Activated CD4-positive, alpha-beta T cell treated with anti-CD3 and anti-CD28 coated beads, Interleukin-2, Interleukin-6, amounts not matched to agents 100 ng/mL and 50 ng/mL, durations not matched to agents 16 hours and 8 hours (primary cell): Measurements from ENCODE around the gene DDX20.

Experiments used
- DNase-seq: peaks from one replicate; pipeline ENCODE4 v3.0.0-alpha.2; 2020

Gene DDX20, protein sequence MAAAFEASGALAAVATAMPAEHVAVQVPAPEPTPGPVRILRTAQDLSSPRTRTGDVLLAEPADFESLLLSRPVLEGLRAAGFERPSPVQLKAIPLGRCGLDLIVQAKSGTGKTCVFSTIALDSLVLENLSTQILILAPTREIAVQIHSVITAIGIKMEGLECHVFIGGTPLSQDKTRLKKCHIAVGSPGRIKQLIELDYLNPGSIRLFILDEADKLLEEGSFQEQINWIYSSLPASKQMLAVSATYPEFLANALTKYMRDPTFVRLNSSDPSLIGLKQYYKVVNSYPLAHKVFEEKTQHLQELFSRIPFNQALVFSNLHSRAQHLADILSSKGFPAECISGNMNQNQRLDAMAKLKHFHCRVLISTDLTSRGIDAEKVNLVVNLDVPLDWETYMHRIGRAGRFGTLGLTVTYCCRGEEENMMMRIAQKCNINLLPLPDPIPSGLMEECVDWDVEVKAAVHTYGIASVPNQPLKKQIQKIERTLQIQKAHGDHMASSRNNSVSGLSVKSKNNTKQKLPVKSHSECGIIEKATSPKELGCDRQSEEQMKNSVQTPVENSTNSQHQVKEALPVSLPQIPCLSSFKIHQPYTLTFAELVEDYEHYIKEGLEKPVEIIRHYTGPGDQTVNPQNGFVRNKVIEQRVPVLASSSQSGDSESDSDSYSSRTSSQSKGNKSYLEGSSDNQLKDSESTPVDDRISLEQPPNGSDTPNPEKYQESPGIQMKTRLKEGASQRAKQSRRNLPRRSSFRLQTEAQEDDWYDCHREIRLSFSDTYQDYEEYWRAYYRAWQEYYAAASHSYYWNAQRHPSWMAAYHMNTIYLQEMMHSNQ

DNA sequence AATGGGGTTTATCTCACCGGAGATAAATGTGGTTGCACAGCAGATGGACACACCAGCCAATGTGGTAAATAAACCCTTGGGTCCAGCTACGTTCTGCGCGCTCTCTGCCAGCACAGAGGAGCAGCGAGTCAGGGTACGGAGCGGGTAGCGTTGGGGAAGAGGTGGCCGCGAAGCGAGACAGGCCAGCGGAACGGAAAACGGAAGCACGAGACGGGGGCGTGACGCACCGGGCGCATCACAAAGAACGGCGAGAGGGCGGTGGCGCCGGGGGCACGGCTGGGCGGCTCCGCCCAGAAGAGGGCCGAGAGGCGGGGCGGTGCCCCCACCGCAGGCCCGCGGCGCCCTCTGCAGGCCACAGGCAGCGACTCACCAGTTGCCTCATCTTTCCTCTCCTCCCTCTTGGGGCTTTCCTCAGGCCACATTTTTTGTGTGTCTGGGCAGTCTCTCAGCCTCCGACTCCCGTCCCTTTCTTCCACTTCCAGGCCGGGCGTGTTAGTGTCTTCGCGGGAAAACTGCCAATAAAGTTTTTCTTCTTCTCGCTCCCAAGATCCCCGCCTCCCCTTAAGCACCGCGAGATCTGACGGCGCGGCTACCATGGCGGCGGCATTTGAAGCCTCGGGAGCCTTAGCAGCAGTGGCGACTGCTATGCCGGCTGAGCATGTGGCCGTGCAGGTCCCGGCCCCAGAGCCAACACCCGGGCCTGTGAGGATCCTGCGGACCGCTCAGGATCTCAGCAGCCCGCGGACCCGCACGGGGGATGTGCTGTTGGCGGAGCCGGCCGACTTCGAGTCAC is at the start of gene DDX20:
TSS of gene DDX20 (plus strand) at position 571 of the 793 bp plus-strand sequence. CDS start at position 595, 24 bp downstream.
- peak; percentile 94 for DNase-seq

DNA sequence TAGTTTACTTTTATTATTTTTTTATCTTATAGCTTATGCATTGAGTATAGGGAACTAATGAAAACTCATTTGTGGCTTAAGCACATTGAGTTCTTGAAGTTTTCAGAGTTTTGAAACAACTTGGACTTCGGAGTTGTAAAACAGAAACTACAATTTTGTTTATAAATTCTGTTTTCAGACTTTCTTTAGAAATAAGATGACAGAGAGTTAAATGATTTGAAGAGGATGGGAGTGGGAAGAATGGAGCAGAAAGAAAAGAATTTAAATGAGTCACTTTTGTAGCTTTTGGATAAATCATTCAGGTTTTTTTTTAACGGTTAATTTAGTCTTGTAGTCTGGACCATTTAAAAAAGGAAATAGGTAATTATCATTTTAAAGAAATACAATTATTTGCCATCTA is 48.8 kb upstream of the DDX20 start:
- DNase-seq = no peak

DNA sequence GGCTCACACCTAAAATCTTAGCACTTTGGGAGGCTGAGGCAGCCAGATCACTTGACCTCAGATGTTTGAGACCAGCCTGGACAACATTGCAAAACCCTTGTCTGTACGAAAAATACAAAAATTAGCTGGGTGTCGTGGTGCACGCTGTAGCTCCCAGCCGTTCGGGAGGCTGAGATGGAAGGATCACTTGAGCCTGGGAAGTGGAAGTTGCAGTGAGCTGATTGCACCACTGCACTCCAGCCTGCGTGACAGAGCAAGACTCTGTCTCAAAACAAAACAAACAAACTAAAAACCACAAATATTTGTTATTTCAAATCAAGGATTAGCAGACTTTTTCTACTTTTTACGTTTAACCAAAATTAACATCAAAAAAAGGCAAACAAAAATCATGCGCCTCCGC is 47.8 kb upstream of the DDX20 start:
- no peak for DNase-seq

DNA sequence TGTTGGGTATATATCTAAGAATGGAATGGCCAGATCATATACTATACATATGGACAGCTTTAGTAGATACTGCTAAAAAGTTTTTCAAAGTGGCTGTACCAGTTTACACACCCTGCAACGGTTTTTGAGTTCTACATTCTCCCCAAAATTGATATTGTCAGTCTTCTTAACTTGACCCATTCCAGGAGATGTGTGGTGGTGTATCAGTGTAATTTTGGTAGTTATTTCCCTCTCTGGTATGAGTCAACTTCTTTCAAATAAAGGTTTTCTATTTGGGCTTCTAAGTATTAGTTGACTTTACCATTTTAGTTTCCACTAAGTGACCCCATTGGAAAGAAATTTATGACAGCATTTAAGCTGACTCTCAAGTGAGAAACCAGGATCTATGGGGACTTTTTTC is 45.7 kb upstream of the DDX20 start:
- DNase-seq = peak; percentile 47

DNA sequence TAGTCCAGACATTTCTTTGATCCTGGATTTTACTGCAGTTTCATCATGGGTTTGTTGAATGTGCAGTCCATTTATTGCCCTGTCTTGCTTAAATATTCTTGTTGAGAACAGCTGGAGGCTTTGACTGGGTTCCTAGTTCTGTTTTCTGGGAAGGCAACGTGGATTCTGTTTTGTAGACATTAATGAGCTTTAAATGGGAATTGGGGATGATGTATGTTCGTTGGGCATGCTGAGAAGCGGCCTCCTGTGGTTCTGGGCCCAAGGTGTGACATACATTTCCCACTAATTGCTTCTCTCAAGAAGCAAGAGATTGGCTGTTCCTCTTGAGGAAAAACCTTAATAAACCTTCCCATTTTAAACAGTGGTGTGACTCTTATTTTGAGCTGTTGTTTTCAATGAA is 39.4 kb upstream of the DDX20 start:
- no peak for DNase-seq

DNA sequence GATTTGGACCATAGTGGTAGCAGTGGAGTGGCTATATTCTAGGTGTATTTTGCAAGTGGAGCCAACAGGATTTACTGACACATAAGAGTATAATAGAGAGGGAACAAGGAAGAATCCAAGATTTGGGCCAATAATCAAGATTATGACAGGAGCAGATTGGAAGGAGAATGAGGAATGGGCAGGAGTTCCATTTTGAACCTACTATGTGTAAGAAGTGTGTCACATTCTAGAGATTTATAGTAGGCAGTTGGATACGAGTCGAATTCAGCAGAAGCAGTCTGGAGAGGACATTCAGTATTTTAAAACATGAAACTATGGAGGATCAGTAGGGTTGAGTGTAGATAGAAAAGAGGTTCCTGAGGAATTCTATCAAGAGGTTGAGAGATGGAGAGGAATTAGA is 38.3 kb upstream of the DDX20 start:
- no peak for DNase-seq

DNA sequence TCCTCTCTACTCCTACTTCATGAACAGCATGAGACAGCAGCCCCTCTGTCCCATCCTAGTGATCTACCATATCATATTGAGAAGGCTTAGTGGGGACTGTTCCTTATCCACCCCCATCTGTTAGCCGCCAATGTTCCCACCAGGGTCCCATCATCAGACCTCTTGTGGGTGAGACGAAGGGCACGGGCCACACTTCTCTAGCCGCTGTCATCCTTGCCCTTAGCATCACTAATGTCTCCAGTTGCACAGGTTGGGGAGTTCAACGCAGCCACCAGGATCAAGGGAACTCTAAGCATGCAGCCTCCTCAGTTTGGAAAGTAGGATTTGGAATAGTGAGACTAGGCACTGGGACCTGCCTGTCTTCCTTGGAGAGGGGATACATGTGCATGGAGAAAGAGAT is 36.6 kb upstream of the DDX20 start:
- DNase-seq = no peak

DNA sequence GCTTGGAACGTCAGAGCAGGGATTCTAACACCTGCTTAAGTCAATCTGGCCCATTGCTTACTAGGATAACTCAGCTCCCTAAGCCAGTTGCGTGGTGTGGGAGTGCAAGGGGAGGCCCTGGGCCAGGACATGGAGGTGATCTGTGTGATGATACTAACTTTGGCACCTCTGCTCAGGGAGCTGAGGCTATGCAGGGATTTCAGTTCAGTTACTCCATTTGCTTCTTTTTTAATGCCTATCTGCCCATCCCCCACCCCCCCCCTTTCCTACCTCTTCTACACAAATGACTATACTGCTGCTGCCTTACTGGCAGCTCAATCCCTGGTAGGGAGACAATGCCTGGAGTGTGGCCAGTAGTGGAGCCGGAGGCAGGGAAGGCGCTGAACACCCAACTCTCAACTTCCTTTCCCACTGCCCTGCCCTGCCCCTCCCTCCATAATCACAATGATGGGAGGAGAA is 36.0 kb upstream of the DDX20 start:
- no peak for DNase-seq

DNA sequence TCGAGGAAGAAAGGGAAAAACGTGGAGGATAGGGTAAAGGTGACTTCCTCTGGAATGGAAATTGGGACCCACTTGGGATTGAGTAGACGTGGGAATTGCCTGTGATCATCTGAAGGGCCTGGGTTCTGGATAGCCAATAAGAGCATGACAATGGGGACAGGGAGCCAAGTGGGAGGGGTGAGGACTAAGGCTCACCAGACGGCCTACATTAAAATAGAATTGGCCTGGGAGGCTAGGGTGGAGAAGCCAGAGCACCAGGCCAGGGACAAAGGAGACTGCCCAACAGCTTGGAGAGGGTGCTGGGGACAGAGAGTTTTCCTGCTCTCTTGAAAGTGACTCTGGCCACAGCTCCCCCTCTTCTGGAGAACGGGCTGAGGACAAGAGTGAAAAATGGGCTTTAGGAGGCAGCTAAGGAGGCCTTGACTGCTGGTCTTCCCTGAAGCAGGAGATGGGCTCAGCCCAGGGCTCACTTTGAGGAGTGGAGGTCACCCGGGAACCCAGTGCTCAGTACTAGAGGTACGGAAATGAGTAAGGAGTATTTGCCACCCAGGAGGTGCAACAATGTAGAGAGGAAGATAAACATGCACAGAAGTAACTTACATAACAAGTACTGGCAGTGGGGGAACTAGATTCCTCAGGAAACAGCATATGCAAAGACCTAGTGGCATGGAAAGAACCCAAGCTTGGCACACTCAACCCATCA is 35.3 kb upstream of the DDX20 start:
- DNase-seq = no peak

DNA sequence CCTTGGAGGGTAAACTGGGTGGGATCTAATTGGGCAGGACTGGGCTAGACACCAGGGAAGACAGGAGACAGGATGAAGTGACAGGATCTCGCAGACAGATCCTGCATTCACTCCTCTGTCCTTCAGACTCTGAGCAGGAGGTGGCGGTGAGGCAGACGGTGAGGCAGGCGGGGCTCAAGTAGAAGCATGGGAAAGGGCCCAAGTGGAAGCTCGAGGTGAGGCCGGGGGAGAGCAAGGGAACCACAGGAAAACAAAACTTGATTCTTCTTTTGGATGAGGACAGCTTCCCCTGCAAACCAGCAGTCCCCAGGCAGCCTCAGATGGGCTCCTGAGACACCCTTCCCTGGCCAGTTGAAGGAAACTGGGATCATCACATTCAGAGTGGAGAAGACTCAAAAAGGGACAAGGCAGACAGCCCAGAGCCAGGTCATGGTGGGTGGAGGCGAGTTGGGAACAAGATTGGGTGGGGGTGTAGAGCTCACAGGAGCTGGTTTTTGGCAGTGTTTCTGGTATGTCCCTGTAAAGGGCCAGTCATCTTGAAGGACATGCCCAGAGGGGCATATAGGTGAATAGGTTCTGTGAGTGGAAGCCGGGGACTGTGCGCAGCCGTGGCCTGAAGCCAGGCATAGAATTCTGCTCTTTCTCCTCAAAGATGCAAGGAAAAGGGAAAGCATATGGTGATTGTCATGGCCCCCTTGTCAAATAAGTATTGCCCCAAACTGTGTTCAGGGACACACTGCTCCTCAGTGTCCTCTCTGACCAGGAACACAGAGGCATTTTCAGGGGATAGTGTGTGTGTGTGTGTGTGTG is 34.5 kb upstream of the DDX20 start:
- DNase-seq = no peak

DNA sequence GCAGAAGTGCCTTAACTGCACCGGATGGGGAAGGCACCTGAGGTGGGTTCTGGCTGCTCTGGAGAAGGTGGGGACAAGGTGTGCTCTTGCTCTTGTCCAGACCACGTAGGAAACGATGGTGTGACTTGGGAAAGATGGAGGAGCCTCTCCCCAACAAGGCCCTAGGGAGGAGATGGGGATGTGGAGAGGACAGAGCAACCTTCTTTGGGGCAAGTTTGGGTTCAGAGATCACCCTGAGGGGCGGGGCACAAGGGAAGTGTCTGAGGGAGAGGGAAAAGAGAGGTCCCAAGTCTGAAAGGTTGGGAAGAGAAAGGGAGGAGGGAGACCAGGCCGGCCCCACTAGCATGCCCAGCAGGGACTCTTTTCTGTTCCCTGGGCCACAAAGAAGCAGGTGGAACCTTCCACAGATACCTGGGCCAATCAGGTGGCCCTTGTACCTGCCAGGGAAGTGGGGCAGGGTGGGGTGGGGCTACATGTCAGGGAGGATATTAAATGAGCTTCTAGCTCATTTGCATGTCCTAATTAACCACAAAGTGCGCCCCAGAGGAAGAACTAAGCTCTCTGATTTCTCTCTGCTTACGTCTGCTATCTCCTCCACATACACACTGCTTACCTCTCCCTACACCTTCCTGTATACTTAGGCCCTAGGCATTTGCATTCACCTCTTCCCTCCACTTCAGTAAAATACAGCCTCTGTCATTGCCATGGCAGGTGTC is 32.5 kb upstream of the DDX20 start:
- DNase-seq = no peak

DNA sequence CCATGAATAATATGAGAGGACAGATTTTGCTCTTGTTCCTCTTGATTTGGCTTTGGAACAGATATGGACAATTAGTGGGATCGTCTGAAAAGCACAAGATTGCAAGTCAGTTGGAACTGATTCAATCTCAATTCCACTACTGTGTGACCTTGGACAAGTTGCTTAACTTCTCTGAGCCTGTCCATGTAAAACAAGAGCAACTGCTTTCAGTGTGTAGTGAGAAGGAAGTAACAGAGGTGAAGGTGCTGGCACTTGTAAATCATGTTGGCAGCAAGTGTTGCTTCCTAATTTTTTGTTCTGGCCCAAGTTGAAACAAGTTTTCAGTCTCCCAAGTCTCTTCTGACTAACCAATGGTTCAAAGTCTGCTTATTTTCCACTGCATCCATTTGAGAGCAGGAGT is 31.8 kb upstream of the DDX20 start:
- DNase-seq = no peak

DNA sequence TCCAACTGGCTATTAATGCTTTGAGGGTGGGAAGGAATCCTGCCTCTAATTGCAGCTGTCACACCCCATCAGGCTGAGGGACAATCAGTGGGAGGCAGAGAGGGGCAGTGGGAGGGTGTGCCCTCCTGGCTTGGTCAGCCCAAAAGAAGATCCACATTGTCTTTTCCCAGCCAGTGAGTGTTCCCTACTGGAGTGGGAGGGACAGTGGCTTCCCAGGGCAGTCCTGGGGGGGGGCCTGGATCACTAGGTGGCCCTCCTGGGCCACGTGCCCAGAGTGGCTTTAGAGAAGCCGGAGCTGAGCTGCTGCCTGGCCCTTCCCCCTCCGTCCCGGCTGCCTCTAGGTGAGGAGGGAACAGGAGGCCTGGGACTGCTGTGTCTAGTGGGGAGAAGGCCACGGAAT is 30.5 kb upstream of the DDX20 start:
- no peak for DNase-seq

DNA sequence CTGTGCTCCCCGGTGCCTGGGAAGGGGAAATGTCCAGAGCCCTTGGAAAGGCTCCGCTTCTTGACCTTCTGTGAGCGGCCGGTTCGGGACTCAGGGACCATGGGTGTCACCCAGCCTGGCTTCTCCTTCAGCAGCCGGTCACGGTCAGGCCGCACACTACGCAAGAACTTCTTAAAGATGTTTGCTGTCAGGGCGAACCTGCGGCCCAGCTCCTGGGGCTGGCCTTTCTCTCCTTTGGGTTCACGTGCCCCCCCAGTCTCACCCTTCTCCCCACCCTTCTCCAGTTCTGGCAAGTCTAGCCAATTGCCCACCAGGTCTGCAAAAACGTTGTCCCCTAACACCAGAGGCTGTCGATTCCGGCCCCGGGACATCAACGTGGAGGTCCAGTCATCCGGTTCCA is 28.6 kb upstream of the DDX20 start:
- no peak for DNase-seq

DNA sequence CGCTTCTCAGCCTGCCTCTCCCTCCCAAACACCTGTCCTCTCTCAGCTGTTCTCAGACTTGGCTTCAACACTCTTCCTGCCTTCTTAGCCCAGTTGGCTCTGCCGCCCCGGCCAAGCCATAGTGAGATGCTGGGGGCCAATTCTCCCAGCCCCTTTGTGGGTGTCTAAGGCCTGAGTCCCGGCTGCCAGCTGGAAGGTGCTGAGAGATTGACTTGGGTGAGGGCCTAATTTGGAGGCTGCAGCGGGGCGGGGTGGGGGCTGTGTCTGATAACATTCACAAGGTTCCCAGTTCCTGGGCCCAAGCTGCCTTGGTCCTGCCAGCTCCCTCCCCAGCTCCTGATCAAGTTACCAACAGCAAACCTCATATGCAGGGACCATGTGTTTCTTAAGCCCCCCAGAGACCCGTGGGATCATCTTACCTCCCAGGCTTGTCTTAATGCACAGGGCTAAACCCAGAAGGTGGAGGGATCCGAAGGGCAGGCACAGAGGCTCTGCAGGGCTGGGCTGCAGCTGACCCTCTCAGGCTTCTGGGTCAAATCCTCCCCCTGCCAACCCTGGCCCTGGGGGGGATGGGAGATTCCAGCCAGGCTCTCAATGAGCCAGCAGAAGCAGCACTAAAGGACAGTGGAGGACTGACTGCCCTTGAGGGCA is 26.3 kb upstream of the DDX20 start:
- no peak for DNase-seq

DNA sequence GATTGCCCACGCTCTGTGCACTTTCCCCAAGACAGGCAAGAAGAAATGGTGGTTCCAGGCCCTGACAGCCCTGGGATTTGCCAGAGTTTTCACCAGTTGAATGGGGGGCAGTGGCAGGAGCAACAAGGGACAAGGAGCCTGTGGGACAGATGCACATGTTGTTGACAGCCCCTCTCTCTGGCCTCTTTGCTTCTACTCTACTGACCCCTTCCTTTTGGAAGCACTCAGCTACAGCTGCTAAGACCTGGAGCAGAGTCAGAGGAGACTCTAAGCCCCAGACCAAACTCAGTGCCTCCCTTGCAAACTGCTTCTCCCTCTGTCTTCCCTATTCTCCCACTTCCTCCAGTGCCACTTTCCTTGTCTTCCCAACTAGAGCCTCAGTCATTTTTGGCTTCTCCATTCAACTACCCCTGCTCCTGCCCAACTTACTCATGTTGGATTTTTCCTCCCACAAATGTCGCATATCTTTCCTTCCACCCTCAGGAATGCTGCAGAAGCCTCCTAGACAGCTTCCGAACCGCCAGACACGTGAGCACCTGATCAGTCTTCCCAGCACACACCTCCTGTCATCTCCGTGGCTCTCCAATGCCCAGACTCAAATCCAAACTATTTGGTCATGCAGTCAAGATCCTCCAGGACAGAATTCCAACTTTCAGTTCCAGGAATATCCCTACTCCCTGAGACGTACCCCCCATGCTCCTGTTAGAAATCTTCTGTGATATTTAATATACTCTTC is 25.6 kb upstream of the DDX20 start:
- DNase-seq = no peak

DNA sequence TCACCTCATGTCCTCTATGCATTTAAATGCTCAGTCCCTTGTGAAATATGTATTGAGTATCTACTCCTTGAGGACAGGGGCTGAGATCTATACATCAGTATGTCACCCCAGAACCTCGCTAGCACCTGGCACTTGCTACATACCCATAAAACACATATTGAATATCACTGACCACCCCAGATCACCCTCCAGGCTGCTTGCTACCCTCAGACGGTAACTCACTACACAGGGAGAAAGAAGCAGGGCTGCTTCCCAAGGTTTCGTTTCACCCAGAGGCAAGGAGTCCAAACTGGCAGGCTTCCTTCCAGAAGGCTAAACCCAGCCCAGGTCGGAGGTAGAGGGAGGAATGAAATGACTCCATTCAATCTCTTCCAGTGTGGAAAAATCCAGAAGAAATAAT is 25.0 kb upstream of the DDX20 start:
- no peak for DNase-seq

DNA sequence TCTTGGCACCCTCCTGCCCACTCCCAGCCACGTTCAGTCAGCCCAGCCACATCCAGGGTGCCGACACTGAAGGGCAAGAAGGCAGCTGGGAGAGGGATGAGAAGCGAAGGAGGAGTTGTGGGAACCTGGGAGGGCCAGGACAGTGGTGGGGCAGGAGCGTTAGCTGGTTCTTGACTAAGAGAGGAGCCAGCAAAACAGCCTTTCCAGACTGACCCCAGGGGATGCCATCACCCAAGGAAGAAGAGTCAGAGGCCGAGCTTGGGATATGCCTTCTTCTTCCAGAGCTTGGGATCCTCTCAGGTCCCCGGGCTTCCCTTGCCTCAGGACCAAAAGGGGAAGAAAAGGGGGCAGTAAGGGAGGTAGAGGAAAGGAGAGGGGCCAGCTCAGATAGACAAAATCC is 23.7 kb upstream of the DDX20 start:
- DNase-seq = no peak

DNA sequence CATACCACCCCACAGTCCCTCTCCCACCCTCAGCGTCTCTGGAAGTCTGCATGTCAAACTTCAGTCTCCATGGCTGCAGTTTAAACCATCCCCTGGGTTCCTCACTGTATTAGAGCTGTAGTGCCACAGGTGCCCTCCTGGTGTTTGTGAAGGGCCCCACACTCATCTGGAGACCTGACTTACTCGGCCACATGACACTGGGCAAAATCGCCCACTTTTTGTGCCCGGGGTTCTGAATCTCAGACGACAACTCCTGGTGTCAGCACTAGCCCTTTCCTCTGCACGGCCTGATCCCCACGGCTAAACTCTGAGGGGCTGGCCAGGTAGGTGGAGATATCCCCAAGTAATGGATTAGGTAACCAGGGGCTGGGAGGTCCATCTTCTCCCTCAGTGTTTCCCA is 23.0 kb upstream of the DDX20 start:
- DNase-seq = no peak
